ENCODE results near the gene RMRP. TPM values are rescaled to one million over a fixed set of nuclear protein-coding genes. Genes with fewer than 3 reads are reported as not detected.
A peak's percentile ranks its signal among the peaks of the same experiment; 100 is the strongest.

The RMRP gene
- total and polyA plus RNA-seq, 2 of the 4 experiments (the other 2 are of a cell fraction), result 39.7 to 13,690 TPM

- in situ Hi-C loops (cut with MboI; ENCODE audit: low sequenced_read_pairs), result no loop called here
- Histone ChIP-seq H3K27ac (ENCODE audit: insufficient read depth, low read length) (0 out of 2 replicates have a peak overlapping the region, but pooled peaks have one; percentile 33), H2BK120ac (ENCODE audit: low read depth, low read length) (no peak overlapping the region), H3K4me3 (ENCODE audit: insufficient read depth, low read depth, low read length) (no peak overlapping the region), H4K8ac (ENCODE audit: low read depth in 2 of 2, low read length in 2 of 2) (no peak overlapping the region), H3K4me1 (ENCODE audit: control insufficient read depth, insufficient read depth, low read length) (peaks cover 61% of the 10 kb centered on the region), H3K4ac (ENCODE audit: low read depth, low read length) (no peak overlapping the region), H2BK5ac (ENCODE audit: low read depth, low read length, poor library complexity, severe bottlenecking) (peak overlapping the region; percentile 44), H3K9me3 (ENCODE audit: control insufficient read depth, insufficient read depth, low read length) (no peaks in the 10 kb centered on the region), H2AK5ac (ENCODE audit: low read depth, low read length) (no peak overlapping the region), H3K36me3 (ENCODE audit: control insufficient read depth, insufficient read depth, low read length) (peaks cover 65% of the 10 kb centered on the region), H3K27me3 (ENCODE audit: control insufficient read depth, insufficient read depth, low read length) (no peaks in the 10 kb centered on the region), H2BK15ac (ENCODE audit: low read depth, low read length) (no peak overlapping the region), H4K91ac (ENCODE audit: insufficient read depth, low read depth, low read length) (no peak overlapping the region), H4K5ac (ENCODE audit: low read depth, low read length) (no peak overlapping the region), H3K4me2 (ENCODE audit: low read depth, low read length) (peak overlapping the region; percentile 10; the same call in 1 of the 2 replicates), H3K79me1 (ENCODE audit: low read depth in 1 of 2, low read length in 2 of 2) (peaks cover 13 to 82% of the 10 kb centered on the region in 2 experiments), H4K20me1 (ENCODE audit: insufficient read depth, low read length) (peaks cover 84% of the 10 kb centered on the region), H2AK9ac (replicated peaks; ENCODE audit: low read depth, low read length, poor library complexity) (no peak overlapping the region), H3K23ac (ENCODE audit: low read depth, low read length) (peak overlapping the region; percentile 10; the same call in 1 of the 2 replicates), H2BK20ac (ENCODE audit: low read depth, low read length) (no peak overlapping the region), H2AFZ (replicated peaks; ENCODE audit: low read length, poor library complexity) (no peak overlapping the region), H3K14ac (replicated peaks; ENCODE audit: low read depth, low read length) (no peak overlapping the region; the same call in 1 of the 2 replicates), H3K18ac (ENCODE audit: low read depth, low read length) (no peak overlapping the region), H3K9ac (ENCODE audit: low read depth, low read length) (peak overlapping the region; percentile 36; the same call in 1 of the 2 replicates), H3K9me1 (ENCODE audit: insufficient read depth, low read length) (peaks cover 59% of the 10 kb centered on the region), H3K56ac (ENCODE audit: extremely low read depth, insufficient read depth, low read length) (no peak overlapping the region)
- dilution Hi-C loops (cut with HindIII; ENCODE audit: low sequenced_read_pairs, unreplicated experiment), result no loop called here
- DNase-seq (no peak), ATAC-seq (ENCODE audit: low read depth) (no peak)
- intact Hi-C loops (cut with micrococcal nuclease), result loop anchor here (10.0 kb wide), 1 partner anchor 79 kb away; the partner anchor contains the start of gene TESK1
- ChIA-PET POLR2A (ENCODE audit: unreplicated experiment) (interaction anchor here (0.6 to 1.6 kb wide), 3 partner anchors 8 to 44 kb away, joined by 3 read pairs; no protein-coding TSS in a partner anchor), CTCF (interaction anchor here (1.4 kb wide), 1 partner anchor 13 kb away, joined by 7 read pairs; no protein-coding TSS in a partner anchor)
- TF ChIP-seq MXI1 (IDR thresholded peaks at IDR 0.05; ENCODE audit: borderline replicate concordance, low read depth, low read length) (no peak), BHLHE40 (IDR thresholded peaks at IDR 0.05; ENCODE audit: low read depth, low read length) (no peak), RAD21 (IDR thresholded peaks at IDR 0.05; ENCODE audit: low read length) (no peak), CHD1 (IDR thresholded peaks at IDR 0.05; ENCODE audit: low read depth, low read length) (no peak), NFE2L2 (IDR thresholded peaks at IDR 0.05; ENCODE audit: low read depth, low read length) (no peak), MAFK (IDR thresholded peaks at IDR 0.05; ENCODE audit: low read depth, low read length) (no peak), SMC3 (IDR thresholded peaks at IDR 0.05; ENCODE audit: low read depth, low read length) (no peak), USF2 (IDR thresholded peaks at IDR 0.05; ENCODE audit: low read depth, low read length) (no peak), CTCF (conservative IDR thresholded peaks at IDR 0.05; ENCODE audit: low read depth, low read length) (no peak), CEBPB (IDR thresholded peaks at IDR 0.05; ENCODE audit: low read depth, low read length) (no peak), FOS (IDR thresholded peaks at IDR 0.05; ENCODE audit: low read depth, low read length) (no peak), RCOR1 (IDR thresholded peaks at IDR 0.05; ENCODE audit: insufficient replicate concordance, low read length) (no peak), MAZ (IDR thresholded peaks at IDR 0.05; ENCODE audit: borderline replicate concordance, low read depth, low read length) (no peak), RFX5 (IDR thresholded peaks at IDR 0.05; ENCODE audit: low read depth, low read length) (no peak), POLR2A (IDR thresholded peaks at IDR 0.05; ENCODE audit: low read depth, low read length) (no peak), ELK1 (IDR thresholded peaks at IDR 0.05; ENCODE audit: borderline replicate concordance, low read depth, low read length) (no peak)
- BruUV-seq (replicated peaks), result no TSS peak
- WGBS, 2 experiments (ENCODE audit: extremely low coverage in 2 of 2, insufficient read length in 1 of 2), result no CpG with 5 or more reads among the region's 2 CpGs
Measured at GRCh38 chr9:35683323-35683722, 25.5 kb upstream of the RMRP start.
